Right lobe of liver (tissue), 4 donors: Measurements from ENCODE around the gene NR1I2.

Experiments
- POLR2A ChIP-seq: fragments of 450-650 bp; IDR thresholded peaks from one replicate; pipeline ENCODE4 v1.6.1; 2017; ENCODE audit warnings: antibody characterized with exemption, mild to moderate bottlenecking
- TF ChIP-seq, protein P1 (sequence below), 4 donors: fragments of 200-600 bp in 3 of 4; fragments of 450-650 bp in 1 of 4; IDR thresholded peaks; one replicate each; pipeline versions ENCODE4 v1.5.1 to v1.8.0; 2016 to 2022; ENCODE audit warnings: antibody characterized with exemption in 4 of 4, mild to moderate bottlenecking in 2 of 4
- donor health status: DM: no; HTN: no; CAD: no.
- donor health status: DM: no; HTN: no; CAD: no.
- donor health status: DM: no; HTN: yes; CAD: no.

DNA sequence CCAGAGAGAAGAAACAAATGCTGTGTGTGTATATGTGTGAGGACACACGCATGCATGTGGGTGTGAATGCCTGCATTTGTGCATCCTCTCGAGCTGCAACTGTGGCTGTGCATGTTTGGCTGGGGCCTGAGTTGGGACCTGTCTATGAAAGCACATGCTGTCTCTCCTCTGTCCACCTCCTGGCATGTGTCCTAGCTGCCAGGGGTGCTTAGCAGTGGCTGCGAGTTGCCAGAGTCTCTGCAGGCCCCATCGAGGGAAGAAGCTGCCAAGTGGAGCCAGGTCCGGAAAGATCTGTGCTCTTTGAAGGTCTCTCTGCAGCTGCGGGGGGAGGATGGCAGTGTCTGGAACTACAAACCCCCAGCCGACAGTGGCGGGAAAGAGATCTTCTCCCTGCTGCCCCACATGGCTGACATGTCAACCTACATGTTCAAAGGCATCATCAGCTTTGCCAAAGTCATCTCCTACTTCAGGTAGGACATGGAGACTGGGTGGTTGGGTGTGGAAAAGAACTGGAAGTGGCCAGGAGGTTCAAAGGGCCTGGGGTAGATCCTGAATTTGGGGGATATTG, 30.7 kb downstream of the NR1I2 start:
- no peak for TF ChIP-seq POLR2A
- TF ChIP-seq, protein P1, sequence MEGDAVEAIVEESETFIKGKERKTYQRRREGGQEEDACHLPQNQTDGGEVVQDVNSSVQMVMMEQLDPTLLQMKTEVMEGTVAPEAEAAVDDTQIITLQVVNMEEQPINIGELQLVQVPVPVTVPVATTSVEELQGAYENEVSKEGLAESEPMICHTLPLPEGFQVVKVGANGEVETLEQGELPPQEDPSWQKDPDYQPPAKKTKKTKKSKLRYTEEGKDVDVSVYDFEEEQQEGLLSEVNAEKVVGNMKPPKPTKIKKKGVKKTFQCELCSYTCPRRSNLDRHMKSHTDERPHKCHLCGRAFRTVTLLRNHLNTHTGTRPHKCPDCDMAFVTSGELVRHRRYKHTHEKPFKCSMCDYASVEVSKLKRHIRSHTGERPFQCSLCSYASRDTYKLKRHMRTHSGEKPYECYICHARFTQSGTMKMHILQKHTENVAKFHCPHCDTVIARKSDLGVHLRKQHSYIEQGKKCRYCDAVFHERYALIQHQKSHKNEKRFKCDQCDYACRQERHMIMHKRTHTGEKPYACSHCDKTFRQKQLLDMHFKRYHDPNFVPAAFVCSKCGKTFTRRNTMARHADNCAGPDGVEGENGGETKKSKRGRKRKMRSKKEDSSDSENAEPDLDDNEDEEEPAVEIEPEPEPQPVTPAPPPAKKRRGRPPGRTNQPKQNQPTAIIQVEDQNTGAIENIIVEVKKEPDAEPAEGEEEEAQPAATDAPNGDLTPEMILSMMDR (IDR thresholded peaks at IDR 0.05): no peak
